HG03342 (cell line): ENCODE measurements around the gene SLC12A5.
A peak's percentile ranks its signal among the peaks of the same experiment; 100 is the strongest.

Source experiments
- ATAC-seq: cut with Tn5 transposase; IDR thresholded peaks from one replicate; pipeline ENCODE4 v1.9.1; 2021; ENCODE audit warnings: mild to moderate bottlenecking, moderate library complexity; ENCODE audit not compliant: unreplicated experiment

SLC12A5 gene

DNA sequence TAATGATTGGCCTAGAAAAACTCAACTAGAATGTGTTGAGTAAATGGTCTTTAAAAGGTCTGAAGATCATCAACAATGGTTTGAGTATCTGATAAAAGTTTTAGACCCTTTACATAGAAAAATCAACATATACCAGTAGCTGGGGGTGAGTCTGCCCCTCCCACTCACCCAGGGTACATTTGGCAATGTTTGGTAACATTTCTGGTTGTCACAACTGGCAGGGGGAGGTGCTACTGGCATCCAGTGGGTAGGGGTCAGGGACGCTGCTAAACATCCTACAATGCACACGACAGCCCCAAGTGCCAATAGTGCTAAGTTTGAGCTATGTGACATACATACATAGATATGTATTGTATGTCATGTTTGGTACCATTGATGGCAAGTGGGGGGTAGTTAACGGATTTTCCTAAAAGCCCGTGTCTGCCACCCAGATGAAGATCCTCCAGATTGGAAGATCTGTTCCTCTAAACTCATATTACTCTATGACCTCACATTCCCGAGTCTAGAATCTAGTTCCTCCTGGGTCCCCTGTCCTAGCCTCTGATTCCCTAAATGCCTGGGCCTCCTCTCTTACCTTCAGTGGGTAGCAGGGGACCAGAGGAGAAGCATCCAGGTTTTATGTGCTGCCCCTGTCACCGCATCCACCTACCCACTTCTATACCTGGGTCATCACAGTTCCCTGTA is 22.9 kb upstream of the SLC12A5 start:
- ATAC-seq, result no peak

DNA sequence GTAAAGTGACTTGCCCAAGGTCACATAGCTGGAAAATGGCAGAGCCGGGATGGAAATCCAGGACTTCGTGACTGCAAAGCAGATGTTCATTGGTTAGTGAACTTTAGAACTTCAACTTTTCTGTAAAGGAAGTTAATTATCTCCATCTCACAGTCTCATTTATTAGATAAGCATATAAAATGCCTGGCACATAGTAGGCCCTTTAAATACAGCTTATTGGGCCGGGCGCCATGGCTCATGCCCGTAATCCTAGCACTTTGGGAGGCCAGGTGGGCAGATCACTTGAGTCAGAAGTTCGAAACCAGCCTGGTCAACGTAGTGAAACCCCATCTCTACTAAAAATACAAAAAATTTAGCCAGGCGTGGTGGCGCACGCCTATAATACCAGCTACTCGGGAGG is 22.1 kb upstream of the SLC12A5 start:
- ATAC-seq, result no peak

DNA sequence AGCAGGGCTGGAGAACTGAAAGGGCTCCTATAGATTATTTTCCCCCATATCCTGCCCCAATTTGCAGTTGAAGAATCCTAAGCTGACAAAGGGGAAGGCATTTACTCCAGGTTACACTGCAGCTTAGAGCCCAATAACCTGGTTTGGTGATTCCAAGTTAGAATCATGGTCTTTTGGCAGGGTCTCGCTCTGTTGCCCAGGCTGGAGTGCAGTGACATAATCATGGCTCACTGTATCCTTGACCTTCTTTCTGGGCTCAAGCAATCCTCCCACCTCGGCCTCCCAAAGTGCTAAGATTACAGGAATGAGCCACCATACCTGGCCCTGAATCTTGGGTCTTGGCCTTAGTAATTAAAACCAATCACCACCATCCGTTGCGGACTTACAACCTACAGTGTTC is 21.3 kb upstream of the SLC12A5 start:
- no peak for ATAC-seq

DNA sequence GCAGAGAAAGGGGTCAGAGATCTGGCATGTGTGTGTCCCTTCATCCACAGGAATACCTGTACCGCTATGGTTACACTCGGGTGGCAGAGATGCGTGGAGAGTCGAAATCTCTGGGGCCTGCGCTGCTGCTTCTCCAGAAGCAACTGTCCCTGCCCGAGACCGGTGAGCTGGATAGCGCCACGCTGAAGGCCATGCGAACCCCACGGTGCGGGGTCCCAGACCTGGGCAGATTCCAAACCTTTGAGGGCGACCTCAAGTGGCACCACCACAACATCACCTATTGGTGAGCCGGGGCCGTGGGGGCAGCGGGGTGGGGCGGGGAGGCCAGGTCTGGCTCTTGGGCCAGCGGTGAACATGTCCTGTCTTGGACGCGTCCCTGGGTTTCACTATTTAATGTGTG is 19.2 kb upstream of the SLC12A5 start:
- ATAC-seq, result no peak

DNA sequence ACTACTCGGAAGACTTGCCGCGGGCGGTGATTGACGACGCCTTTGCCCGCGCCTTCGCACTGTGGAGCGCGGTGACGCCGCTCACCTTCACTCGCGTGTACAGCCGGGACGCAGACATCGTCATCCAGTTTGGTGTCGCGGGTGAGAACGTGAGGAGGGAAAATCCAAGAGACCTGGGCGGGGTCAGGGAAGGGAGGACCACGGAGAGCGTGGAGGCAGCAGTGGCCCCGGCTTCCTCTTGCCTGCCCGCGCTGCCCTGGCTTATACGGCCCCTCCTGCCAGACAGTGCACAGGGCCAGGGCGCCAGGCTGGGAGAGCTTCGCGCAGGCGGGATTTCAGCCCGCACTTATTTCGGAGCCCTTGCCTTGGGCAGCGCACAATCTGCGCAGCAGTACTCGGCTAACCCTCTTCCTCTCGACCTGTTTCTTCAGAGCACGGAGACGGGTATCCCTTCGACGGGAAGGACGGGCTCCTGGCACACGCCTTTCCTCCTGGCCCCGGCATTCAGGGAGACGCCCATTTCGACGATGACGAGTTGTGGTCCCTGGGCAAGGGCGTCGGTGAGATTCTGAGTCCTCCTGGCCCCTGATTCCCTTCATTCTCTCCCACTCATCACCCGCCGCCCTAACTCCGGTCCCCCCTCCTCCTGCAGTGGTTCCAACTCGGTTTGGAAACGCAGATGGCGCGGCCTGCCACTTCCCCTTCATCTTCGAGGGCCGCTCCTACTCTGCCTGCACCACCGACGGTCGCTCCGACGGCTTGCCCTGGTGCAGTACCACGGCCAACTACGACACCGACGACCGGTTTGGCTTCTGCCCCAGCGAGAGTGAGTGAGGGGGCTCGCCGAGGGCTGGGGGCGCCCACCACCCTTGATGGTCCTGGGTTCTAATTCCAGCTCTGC is 18.3 kb upstream of the SLC12A5 start:
- no peak for ATAC-seq

DNA sequence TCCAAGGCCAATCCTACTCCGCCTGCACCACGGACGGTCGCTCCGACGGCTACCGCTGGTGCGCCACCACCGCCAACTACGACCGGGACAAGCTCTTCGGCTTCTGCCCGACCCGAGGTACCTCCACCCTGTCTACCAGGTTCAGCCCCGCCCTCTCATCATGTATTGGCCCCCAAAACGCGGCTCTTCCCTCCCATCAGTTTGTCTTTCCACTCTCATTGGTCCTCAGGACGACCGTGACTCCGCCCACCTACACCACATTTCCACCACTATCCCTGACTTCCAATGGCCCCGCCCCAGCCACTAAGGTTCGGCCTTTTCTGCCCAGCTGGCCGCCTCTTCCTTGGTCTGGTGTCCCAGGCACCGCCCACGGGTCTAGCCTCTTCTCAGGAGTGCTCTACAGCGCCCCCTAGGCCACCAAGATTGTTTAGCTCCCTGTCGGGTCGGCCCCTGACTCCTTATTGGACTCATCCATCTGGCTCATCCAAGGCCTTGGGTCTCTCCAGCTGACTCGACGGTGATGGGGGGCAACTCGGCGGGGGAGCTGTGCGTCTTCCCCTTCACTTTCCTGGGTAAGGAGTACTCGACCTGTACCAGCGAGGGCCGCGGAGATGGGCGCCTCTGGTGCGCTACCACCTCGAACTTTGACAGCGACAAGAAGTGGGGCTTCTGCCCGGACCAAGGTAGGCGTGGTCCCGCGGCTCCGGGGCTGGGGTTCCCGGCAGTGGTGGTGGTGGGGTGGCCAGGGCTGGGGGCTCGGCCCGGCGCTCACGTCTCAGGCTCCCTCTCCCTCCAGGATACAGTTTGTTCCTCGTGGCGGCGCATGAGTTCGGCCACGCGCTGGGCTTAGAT is 17.2 kb upstream of the SLC12A5 start:
- ATAC-seq, result no peak

DNA sequence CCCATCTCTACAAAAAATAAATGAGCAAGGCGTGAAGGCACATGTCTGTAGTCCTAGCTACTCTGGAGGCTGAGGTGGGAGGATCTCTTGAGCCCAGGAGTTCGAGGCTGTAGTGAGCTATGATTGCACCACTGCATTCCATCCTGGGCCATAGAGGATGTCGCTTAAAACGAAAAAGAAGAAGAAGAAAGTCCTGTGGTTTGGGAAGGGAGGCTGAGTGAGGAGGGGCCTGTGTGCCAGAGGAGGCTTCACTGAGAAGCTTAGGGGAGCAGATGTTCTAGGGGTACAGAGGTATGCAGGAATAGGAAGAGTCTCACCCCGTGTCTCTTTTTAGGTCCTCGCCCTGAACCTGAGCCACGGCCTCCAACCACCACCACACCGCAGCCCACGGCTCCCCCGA is 16.1 kb upstream of the SLC12A5 start:
- ATAC-seq, result no peak

DNA sequence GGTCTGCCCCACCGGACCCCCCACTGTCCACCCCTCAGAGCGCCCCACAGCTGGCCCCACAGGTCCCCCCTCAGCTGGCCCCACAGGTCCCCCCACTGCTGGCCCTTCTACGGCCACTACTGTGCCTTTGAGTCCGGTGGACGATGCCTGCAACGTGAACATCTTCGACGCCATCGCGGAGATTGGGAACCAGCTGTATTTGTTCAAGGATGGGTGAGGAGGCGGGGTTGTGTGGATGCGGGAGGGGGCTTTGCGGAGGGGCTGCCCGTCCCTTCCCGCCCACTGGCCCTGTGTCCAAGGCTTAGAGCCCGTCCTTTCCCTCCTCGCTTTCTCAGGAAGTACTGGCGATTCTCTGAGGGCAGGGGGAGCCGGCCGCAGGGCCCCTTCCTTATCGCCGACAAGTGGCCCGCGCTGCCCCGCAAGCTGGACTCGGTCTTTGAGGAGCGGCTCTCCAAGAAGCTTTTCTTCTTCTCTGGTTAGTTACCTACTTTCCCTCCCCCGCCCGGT is 15.6 kb upstream of the SLC12A5 start:
- no peak for ATAC-seq

DNA sequence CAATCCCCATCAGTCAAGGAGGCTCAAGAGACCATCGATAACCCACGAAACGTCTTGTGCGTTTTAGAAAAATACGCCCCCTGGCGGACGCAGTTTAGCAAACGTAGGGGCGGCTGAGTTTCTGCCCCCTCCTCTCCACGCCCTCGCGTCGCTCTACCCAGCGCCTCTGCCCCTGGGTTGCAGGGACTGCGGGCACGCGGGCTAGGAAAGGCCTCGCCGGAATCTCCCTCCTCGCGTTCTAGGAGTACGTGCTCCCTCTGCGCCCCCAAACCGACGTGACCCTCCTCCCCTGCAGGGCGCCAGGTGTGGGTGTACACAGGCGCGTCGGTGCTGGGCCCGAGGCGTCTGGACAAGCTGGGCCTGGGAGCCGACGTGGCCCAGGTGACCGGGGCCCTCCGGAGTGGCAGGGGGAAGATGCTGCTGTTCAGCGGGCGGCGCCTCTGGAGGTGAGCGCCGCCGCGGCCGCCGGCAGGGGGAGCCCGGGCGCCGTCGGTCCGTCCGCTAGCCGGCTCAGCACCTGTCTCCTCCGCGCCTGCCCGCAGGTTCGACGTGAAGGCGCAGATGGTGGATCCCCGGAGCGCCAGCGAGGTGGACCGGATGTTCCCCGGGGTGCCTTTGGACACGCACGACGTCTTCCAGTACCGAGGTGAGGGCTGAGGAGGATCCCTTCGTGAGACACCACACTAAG is 15.0 kb upstream of the SLC12A5 start:
- ATAC-seq, result peak; percentile 72

DNA sequence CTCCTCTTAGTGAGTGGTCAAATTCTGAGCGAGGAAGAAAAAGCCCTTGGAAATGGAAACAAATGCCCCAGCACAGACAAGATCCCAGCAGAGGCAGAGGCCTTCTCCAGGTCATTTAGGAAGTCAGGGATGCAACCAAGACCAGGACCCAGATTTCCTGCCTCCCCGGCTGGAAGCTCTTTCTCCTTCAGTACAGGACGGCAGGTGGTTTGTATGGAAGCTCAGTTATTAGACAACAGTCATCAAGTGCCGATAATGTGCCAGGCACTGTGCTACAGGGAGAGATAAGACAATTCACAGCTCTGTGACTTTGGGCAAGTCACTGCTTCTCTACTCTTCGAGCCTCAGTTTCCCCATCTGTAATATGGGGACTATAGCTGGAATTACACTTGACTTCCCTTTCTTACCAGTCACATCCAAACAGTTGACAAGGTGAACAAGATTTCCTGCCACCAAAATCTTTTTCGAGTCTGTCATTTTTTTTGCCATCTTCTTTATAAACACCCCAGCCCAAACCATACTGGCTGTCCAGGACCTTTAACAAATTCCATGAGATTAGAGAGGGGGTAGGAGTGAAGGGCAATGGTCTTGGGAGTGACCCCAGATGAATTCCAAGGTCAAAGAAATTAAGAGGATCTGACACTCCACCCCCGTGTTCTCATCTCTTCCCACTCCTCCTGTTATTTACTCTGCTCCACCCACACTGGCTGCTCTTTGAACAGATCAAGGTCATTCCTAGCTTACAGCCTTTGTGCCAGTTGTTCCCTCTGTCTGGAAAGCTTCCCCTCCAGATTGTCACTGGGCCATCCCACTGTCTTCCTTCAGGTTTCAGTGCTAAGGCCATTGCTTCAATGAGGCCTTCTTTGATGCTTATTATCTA is 14.3 kb upstream of the SLC12A5 start:
- ATAC-seq, result no peak

DNA sequence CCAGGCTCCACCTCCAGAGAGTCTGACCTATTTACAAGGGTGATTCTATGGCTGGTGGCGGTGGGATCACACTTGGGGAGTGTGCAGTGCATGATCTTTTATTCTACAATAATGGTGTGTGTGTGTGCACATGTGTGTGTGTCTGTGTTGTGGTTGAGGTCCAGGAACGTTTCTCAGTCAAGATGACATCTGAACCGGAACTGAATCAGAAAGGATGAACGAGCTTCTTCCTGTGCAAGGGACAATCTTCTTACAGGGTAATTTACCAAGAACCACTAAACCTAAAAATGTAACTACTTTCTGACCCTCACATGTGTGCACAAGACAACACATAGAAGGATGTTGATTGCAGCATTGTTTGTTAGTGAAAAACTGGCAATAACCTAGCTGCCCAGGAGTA is 11.7 kb upstream of the SLC12A5 start:
- no peak for ATAC-seq

DNA sequence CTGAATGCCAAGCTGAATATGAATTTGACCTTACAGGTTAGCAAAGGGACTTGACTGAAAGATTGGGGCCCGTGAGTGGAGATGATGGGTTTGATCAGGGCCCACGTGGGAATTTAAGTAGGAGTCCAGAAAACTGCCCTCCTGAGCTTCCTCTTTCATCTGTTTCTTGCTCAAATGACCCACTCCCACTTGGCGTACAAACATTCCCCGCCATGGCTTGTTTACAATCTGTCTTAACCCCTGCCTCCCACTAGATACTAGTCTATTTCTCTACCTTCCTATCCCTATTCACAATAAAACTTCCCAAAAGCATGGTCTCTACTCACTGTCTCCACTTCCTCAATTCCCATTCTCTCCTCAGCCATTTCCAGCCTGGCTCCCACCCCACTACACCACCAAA is 10.9 kb upstream of the SLC12A5 start:
- no peak for ATAC-seq

DNA sequence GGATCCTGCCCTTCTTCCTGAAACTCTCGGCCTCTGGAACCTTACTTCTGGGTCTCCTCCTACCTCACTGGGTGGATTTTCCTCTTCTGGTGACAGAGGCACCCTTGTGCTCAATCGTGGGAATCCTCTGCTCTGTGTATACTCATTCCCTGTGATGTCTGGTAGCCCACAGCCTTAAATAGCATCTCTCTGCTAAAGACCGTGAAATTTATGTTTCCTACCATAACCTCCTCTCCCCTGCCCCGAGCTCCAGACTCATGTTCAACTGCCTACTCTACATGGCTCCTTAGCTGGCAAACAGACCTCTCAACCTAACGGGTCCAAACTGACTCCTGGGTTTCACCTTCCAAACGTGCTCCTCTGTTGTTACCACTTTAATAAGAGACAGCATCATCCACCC is 10.4 kb upstream of the SLC12A5 start:
- no peak for ATAC-seq

DNA sequence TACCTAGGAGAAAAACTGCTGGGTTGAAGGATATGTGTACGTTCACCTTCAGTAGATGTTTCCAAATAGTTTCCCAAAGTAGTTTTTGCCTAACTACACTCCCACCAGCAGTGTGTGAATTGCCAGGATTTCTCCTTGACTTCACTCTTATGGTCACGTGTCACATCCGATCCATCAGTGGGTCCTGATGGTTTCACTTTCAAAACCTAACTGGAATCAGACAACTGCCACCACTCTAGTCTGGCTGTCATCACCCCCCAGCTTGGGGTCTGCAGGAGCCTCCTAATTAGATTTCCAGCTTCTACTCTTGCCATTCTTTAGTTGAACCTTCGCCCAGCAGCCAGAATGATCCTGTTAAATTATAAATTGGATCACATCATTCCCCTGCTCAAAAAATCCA is 8.5 kb upstream of the SLC12A5 start:
- no peak for ATAC-seq

DNA sequence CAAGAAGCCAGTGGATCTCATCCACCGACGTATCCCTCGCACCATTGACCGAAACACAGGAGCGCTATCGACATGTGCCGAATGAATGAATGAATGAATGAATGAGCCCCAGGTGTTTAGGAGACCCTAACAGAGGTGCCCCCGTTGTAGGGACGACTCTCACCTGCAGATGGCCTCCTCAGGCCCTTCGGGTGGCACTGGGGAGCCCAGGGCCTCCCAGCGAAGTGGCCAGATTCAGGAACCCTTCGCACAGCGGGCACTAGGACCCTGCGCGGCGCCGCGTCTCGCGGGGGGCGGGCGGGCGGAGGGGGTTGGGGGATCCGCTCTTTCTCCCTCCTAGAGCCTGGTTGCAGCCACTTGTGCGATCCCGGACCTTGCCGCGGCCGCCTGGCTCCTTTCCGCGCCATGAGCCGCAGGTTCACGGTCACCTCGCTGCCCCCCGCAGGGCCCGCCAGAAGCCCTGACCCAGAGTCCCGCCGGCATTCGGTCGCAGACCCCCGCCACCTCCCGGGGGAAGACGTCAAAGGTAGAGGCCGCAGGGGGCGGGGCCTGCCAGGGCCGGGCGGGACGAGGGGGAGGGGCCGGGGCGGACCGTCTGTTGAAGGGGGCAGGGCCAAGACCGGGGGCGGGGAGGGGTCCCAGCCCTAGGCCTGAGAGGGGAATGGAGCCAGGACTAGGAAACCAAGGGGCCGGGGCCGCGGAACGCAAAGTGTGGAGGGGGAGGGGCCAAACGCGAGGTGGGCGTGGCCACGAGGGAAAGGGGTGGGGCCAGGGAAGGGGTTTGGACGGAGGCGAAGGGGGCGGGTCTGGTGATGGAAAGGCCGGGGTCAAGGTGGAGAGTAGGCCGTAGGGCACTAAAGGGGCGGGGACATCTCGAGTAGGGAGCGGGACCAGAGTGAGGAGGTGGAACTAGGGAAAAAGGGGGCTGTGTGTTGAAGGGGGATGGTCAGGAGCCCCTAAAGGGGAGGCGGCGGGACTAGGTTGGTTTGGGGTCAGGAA is 7.4 kb upstream of the SLC12A5 start:
- ATAC-seq, result no peak

DNA sequence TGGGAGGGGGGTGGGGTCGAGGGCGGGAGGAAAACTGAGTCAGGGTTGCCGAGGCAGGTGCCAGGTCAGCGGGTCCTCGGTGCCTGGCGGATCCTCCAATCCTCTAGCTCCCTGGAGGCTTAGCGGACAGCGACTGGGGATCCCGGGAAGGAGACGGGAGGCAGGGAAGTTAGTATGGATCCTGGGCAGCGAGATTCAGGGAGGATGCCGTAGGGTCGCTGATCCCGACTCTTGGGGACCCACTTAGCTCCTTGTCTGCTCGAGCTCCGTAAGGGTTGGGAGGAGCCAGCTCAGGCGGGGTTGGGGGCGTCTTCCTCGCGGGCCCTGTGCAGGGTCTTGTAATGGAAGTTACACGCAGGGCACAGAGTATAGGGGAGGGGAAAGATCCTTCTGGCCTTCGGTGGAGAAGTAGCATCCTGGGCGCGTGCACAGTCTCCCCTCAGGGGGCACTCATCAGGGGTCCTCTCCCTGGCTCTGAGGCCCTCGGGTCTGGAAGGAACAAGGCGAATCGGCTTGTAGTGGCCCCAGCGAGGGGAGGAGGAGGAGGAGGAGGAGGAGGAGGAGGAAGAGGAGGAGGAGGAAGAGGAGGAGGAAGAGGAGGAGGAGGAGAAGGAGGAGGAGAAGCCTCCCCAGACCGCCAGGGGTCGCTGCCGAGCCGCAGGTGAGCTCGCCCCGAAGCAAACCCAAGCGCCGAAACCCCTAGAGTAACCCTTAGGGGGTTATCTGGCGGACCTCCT is 6.4 kb upstream of the SLC12A5 start:
- ATAC-seq, result no peak

DNA sequence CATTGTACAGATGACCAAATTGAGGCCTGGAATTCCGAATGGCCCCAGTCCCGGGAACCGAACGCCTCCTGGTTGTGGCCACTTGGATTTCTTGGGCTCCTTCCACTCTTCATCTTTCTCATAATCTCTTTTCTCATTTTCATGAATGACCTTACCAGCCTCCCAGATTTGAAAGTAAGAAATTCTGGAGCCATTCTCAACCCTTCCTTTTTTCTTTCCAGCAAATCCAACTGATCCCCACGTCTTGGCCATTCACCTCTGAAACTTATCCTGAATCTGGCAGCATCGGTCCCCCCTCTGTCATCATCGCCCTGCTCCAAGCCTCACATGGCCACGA is 5.9 kb upstream of the SLC12A5 start:
- no peak for ATAC-seq

DNA sequence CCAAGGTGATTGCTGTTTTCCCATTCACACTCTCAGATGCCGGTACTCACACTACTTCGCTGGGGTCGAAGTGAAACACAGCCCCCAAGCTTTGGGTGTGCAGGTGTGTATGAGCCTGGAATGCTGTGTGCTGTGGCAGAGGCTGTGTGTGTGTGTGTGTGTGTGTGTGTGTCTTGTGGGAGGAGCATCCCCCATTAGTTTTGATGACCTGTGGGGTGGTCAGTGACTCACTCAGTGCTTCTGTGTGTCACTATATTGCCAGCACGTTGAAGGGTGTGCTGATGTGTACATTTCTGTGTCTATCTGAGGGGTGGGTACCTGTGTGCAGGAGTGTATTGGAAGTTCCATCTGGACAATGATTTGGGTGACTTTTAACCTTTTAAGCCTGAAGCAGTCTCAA is 5.0 kb upstream of the SLC12A5 start:
- ATAC-seq, result no peak
